Suprapubic skin (tissue), 4 donors: Measurements from ENCODE around the gene DUS2. TPM values are rescaled to one million over a fixed set of nuclear protein-coding genes. Genes with fewer than 3 reads are reported as not detected.
"Not testable (repeated sequence)": the region's sequence is repeated elsewhere in the genome, so short reads cannot be mapped to it uniquely, and the experiment has no call there.

Experiments used
- DNase-seq, 2 donors: peaks; one replicate each; pipeline ENCODE4 v3.0.0-alpha.2; 2019; ENCODE audit warnings: low spot score in 2 of 2
- H3K27ac ChIP-seq: fragments of 200-600 bp; sonication (generic); one replicate; pipeline ENCODE4 v1.5.1; 2019
- H3K27me3 ChIP-seq: fragments of 200-600 bp; sonication (generic); one replicate; pipeline ENCODE4 v1.5.1; 2019
- H3K36me3 ChIP-seq: fragments of 200-600 bp; sonication (generic); one replicate; pipeline ENCODE4 v1.5.1; 2019
- H3K4me1 ChIP-seq: fragments of 200-600 bp; sonication (generic); one replicate; pipeline ENCODE4 v1.5.1; 2019
- H3K4me3 ChIP-seq: fragments of 200-600 bp; sonication (generic); one replicate; pipeline ENCODE4 v1.5.1; 2019; ENCODE audit warnings: mild to moderate bottlenecking
- H3K9me3 ChIP-seq: fragments of 200-600 bp; sonication (generic); one replicate; pipeline ENCODE4 v1.5.1; 2019
- CTCF ChIP-seq, 2 donors: fragments of 200-600 bp in 1 of 2; fragments of 450-650 bp in 1 of 2; sonication (generic) in 1 of 2; IDR thresholded peaks; one replicate each; pipeline ENCODE4 v1.5.1; 2016 to 2019; ENCODE audit warnings: antibody characterized with exemption in 2 of 2, mild to moderate bottlenecking in 1 of 2, moderate library complexity in 1 of 2
- EP300 ChIP-seq: sonication (generic); formaldehyde crosslinking; IDR thresholded peaks from one replicate; pipeline ENCODE4 v1.6.1; 2017; ENCODE audit warnings: antibody characterized with exemption
- POLR2A ChIP-seq, 2 donors: fragments of 450-650 bp; IDR thresholded peaks; one replicate each; pipeline ENCODE4 v1.6.1; 2017; ENCODE audit warnings: antibody characterized with exemption in 2 of 2, mild to moderate bottlenecking in 2 of 2, moderate library complexity in 2 of 2
- POLR2AphosphoS5 ChIP-seq, 3 donors: sonication (generic); formaldehyde crosslinking; IDR thresholded peaks; one replicate each; pipeline ENCODE4 v1.6.1; 2017; ENCODE audit warnings: antibody characterized with exemption in 3 of 3
- WGBS: methylation state at CpG from one replicate; pipeline ENCODE4 v1.1.5; 2018; 5-methylcytosine and 5-hydroxymethylcytosine counted together
- total RNA-seq, 4 donors: library from RNA; depleted of rRNA; stranded (reverse); fragments of >200 nt; gene quantifications; one replicate each; pipeline ENCODE4 v1.1.0, GENCODE V29; 2016

DUS2 gene
- total RNA-seq, 4 donors from 2014 or later, result 14.4 to 21.6 (median 15.5) TPM

- WGBS, result 85% methylated on average over 2 of the region's 2 CpGs
- Histone ChIP-seq H3K27me3 (no peaks in the 10 kb centered on the region), H3K4me3 (no peak overlapping the region), H3K9me3 (peaks cover 5% of the 10 kb centered on the region), H3K4me1 (peaks cover 11% of the 10 kb centered on the region), H3K27ac (no peak overlapping the region), H3K36me3 (no peaks in the 10 kb centered on the region)
- no peak for DNase-seq
- no peak for TF ChIP-seq POLR2A (IDR thresholded peaks at IDR 0.05)
Observed at GRCh38 chr16:68111379-68111778, 88.3 kb downstream of the DUS2 start.

GRCh38 chr16:68113059-68113761, 90.1 kb downstream of the DUS2 start:
- no peak for DNase-seq
- no peaks in the 10 kb centered on the region for H3K36me3 ChIP-seq
- WGBS, result 87% methylated on average over 5 of the region's 5 CpGs
- no peak overlapping the region for H3K27ac ChIP-seq
- peaks cover 24% of the 10 kb centered on the region for H3K4me1 ChIP-seq
- H3K4me3 ChIP-seq, result no peak overlapping the region
- TF ChIP-seq POLR2A (IDR thresholded peaks at IDR 0.05), result no peak
- TF ChIP-seq EP300, result no peak
- TF ChIP-seq POLR2AphosphoS5 (IDR thresholded peaks at IDR 0.05), result no peak
- TF ChIP-seq CTCF (IDR thresholded peaks at IDR 0.05), result no peak
- no peaks in the 10 kb centered on the region for H3K27me3 ChIP-seq
- peaks cover 2% of the 10 kb centered on the region for H3K9me3 ChIP-seq

- no peak overlapping the region for H3K27ac ChIP-seq
- 92% methylated on average over 9 of the region's 12 CpGs for whole genome bisulfite sequencing
- no peaks in the 10 kb centered on the region for H3K9me3 ChIP-seq
- peaks cover 24% of the 10 kb centered on the region for H3K4me1 ChIP-seq
- H3K4me3 ChIP-seq, result no peak overlapping the region
- DNase-seq, result no peak
- H3K36me3 ChIP-seq, result no peaks in the 10 kb centered on the region
- TF ChIP-seq POLR2AphosphoS5 (IDR thresholded peaks at IDR 0.05) (no peak), EP300 (no peak)
- H3K27me3 ChIP-seq, result no peaks in the 10 kb centered on the region
Observed at GRCh38 chr16:68113765-68114240, 90.7 kb downstream of the DUS2 start.

GRCh38 chr16:68114939-68115338, 91.9 kb downstream of the DUS2 start:
- H3K4me3 ChIP-seq, H3K9me3 ChIP-seq, H3K27me3 ChIP-seq, H3K27ac ChIP-seq, H3K36me3 ChIP-seq, DNase-seq: not testable (repeated sequence)
- H3K4me1 ChIP-seq, result peaks cover 24% of the 10 kb centered on the region
- WGBS, result 94% methylated on average over 8 of the region's 8 CpGs

GRCh38 chr16:68115851-68116250, 92.8 kb downstream of the DUS2 start:
- H3K4me3 ChIP-seq, result no peak overlapping the region
- H3K27ac ChIP-seq, result no peak overlapping the region
- TF ChIP-seq CTCF (IDR thresholded peaks at IDR 0.05) (no peak), EP300 (no peak), POLR2AphosphoS5 (IDR thresholded peaks at IDR 0.05) (no peak), POLR2A (IDR thresholded peaks at IDR 0.05) (no peak)
- no peaks in the 10 kb centered on the region for H3K27me3 ChIP-seq
- WGBS, result 74% methylated on average over 2 of the region's 2 CpGs
- no peaks in the 10 kb centered on the region for H3K9me3 ChIP-seq
- no peak for DNase-seq
- no peaks in the 10 kb centered on the region for H3K36me3 ChIP-seq
- H3K4me1 ChIP-seq, result peaks cover 24% of the 10 kb centered on the region

GRCh38 chr16:68116256-68116867, 93.3 kb downstream of the DUS2 start:
- Histone ChIP-seq H3K4me3 (no peak overlapping the region), H3K27ac (no peak overlapping the region), H3K4me1 (peaks cover 24% of the 10 kb centered on the region), H3K36me3 (no peaks in the 10 kb centered on the region), H3K9me3 (no peaks in the 10 kb centered on the region), H3K27me3 (no peaks in the 10 kb centered on the region)
- no peak for TF ChIP-seq EP300
- peak in 1 of 2 donors; percentile 38 for TF ChIP-seq CTCF (IDR thresholded peaks at IDR 0.05)
- no peak for DNase-seq
- WGBS, result 58% methylated on average over 2 of the region's 2 CpGs
